ENCODE measurements around the gene FZD7. TPM values are rescaled to one million over a fixed set of nuclear protein-coding genes. Genes with fewer than 3 reads are reported as not detected.

Gene FZD7
- total RNA-seq, 1 experiment from 2014 or later: 302 TPM

GRCh38 chr2:202005272-202005887 is 28.3 kb upstream of the FZD7 start:
- Histone ChIP-seq H3K79me1 (ENCODE audit: insufficient read depth, low read depth, low read length, poor library complexity, severe bottlenecking) (no peaks in the 10 kb centered on the region), H3K23me2 (ENCODE audit: insufficient read length, low read depth, low read length, poor library complexity, severe bottlenecking) (no peaks in the 10 kb centered on the region), H3K23ac (ENCODE audit: insufficient read length, low read depth, low read length) (no peak overlapping the region), H3K14ac (ENCODE audit: insufficient read depth, low read length) (no peak overlapping the region), H3K79me2 (ENCODE audit: insufficient read depth, low read length) (no peaks in the 10 kb centered on the region), H3K27ac (ENCODE audit: insufficient read length, low read depth, low read length) (no peak overlapping the region), H3K18ac (ENCODE audit: insufficient read length, low read depth, low read length) (no peak overlapping the region), H4K20me1 (ENCODE audit: control insufficient read depth, insufficient read depth, insufficient read length) (no peaks in the 10 kb centered on the region), H3K9ac (ENCODE audit: extremely low read depth, insufficient read length, low read length) (no peak overlapping the region), H2BK12ac (ENCODE audit: insufficient read length, low read depth, low read length) (no peak overlapping the region), H2BK20ac (ENCODE audit: low read depth, low read length, poor library complexity, severe bottlenecking) (no peak overlapping the region), H3K4ac (ENCODE audit: low read depth, low read length) (no peak overlapping the region), H3K4me1 (ENCODE audit: insufficient read depth, low read length) (peaks cover 12% of the 10 kb centered on the region; the same call in 1 of the 2 replicates), H3K27me3 (ENCODE audit: insufficient read depth, low read length) (no peaks in the 10 kb centered on the region), H3K4me2 (ENCODE audit: insufficient read depth, insufficient read length, low read length) (no peak overlapping the region), H3T11ph (ENCODE audit: low read length) (no peak overlapping the region), H4K5ac (ENCODE audit: insufficient read length, low read depth, low read length) (no peak overlapping the region), H2AK5ac (ENCODE audit: insufficient read length, low read length) (no peak overlapping the region), H3K9me3 (ENCODE audit: control insufficient read depth, low read depth, low read length) (no peaks in the 10 kb centered on the region), H2BK5ac (ENCODE audit: insufficient read length, low read length) (no peak overlapping the region), H2BK120ac (ENCODE audit: low read depth, low read length, poor library complexity, severe bottlenecking) (no peak overlapping the region), H2BK15ac (ENCODE audit: low read depth, low read length) (no peak overlapping the region), H3K56ac (ENCODE audit: insufficient read length, low read depth, low read length) (no peak overlapping the region), H4K91ac (ENCODE audit: insufficient read length, low read depth, low read length) (no peak overlapping the region), H4K8ac (replicated peaks; ENCODE audit: insufficient read length, low read depth, low read length) (no peak overlapping the region), H2AFZ (ENCODE audit: low read length) (no peak overlapping the region)
- H3K4me3 Mint-ChIP-seq: no peak overlapping the region
- no CpG with 5 or more reads among the region's 3 CpGs for WGBS (ENCODE audit: extremely low coverage, insufficient read length, low lambda C conversion rate)
- H3K27me3 Mint-ChIP-seq (ENCODE audit: low read depth): no peaks in the 10 kb centered on the region
- DNase-seq: no peak
- H3K36me3 Mint-ChIP-seq (ENCODE audit: insufficient read depth in 1 of 3, low read depth in 3 of 3): no peaks in the 10 kb centered on the region
- TF ChIP-seq CTCF (conservative IDR thresholded peaks at IDR 0.05): no peak
- peaks cover 21% of the 10 kb centered on the region in 2 experiments for H3K4me1 Mint-ChIP-seq
- no peaks in the 10 kb centered on the region for H3K9me3 Mint-ChIP-seq
- peak overlapping the region in 2 of 3 experiments; percentile 41 to 58; a peak in 1 of 7 replicates for H3K27ac Mint-ChIP-seq

Measured in H9 (cell line).